HCT116 (cell line): Measurements from ENCODE around the gene ATG16L2. TPM values are rescaled to one million over a fixed set of nuclear protein-coding genes. Genes with fewer than 3 reads are reported as not detected.

ENCODE experiments used
- ATAC-seq: fragments of 200-7000 bp; cut with Tn5 transposase; 2 replicates; pipeline ENCODE4 v1.9.1; 2020; ENCODE audit warnings: mild to moderate bottlenecking, moderate library complexity
- BruUV-seq: library from RNA; stranded (reverse); fragments of 400-500 nt; replicated peaks from 2 replicates; lab custom pipeline; 2021; lab: Mats Ljungman, UMichigan
- CTCF ChIA-PET: fragments of 300-600 bp; sonication (Branson Sonifier 250); formaldehyde crosslinking; loops from one replicate; lab custom pipeline; 2021; ENCODE audit warnings: antibody characterized with exemption; lab: Charles Lee
- POLR2A ChIA-PET: fragments of 300-600, 350-600 bp; sonication (Branson Sonifier 250); formaldehyde crosslinking; loops from one replicate; lab custom pipeline; 2021; ENCODE audit warnings: antibody characterized with exemption; lab: Charles Lee
- RAD21 ChIA-PET, 2 experiments: fragments of 300-600 bp; sonication (Branson Sonifier 250); formaldehyde crosslinking; loops; one replicate each; lab custom pipeline; 2023; ENCODE audit warnings: low total read pairs in 2 of 2; ENCODE audit not compliant: uncharacterized antibody in 2 of 2, unreplicated experiment in 2 of 2, low non-redundant PET in 1 of 2; lab: Charles Lee
- DNase-seq: peaks from one replicate; pipeline ENCODE4 v3.0.0-alpha.2; 2010; ENCODE audit warnings: low read depth, low spot score
- H2AFZ ChIP-seq: fragments of 200-600 bp; shearing (Covaris generic), sonication (generic); 2 replicates; pipeline ENCODE4 v1.6.1; 2017; ENCODE audit warnings: low read depth, mixed run types, mixed read lengths, antibody characterized with exemption, low read length; ENCODE audit not compliant: poor library complexity, severe bottlenecking
- H3K27ac ChIP-seq: 2 replicates; pipeline ENCODE4 v1.5.1; 2012; ENCODE audit warnings: low read depth, low read length
- H3K27me3 ChIP-seq: fragments of 200-600 bp; sonication (generic); 2 replicates; pipeline ENCODE4 v1.6.1; 2016; ENCODE audit warnings: mixed run types, low read length, mixed read lengths; ENCODE audit not compliant: insufficient read depth
- H3K36me3 ChIP-seq, 2 experiments: fragments of 200-500 bp in 1 of 2; fragments of 200-600 bp in 1 of 2; sonication (Bioruptor generic) in 1 of 2; sonication (generic) in 1 of 2; 2 replicates each; pipeline versions ENCODE4 v1.5.1 to v1.6.1; 2014 to 2016; ENCODE audit warnings: low read length in 2 of 2, inconsistent platforms in 1 of 2, mixed read lengths in 1 of 2, mixed run types in 1 of 2; ENCODE audit not compliant: insufficient read depth in 2 of 2, control insufficient read depth in 1 of 2
- H3K4me1 ChIP-seq, 2 experiments: fragments of 200-600 bp in 1 of 2; sonication (generic) in 1 of 2; 2 replicates each; pipeline versions ENCODE4 v1.5.1 to v1.6.1; 2012 to 2017; ENCODE audit warnings: low read length in 2 of 2, inconsistent platforms in 1 of 2, mild to moderate bottlenecking in 1 of 2, mixed read lengths in 1 of 2, mixed run types in 1 of 2, moderate library complexity in 1 of 2; ENCODE audit not compliant: insufficient read depth in 2 of 2, control insufficient read depth in 1 of 2
- H3K4me2 ChIP-seq: fragments of 200-600 bp; sonication (generic); 2 replicates; pipeline ENCODE4 v1.6.1; 2017; ENCODE audit warnings: mixed run types, low read length, mixed read lengths
- H3K4me3 ChIP-seq, 2 experiments: fragments of 200-600 bp in 1 of 2; sonication (generic) in 1 of 2; replicated peaks in 1 of 2; 2 replicates each; pipeline ENCODE4 v1.5.1; 2011 to 2016; ENCODE audit warnings: low read length in 2 of 2, control low read depth in 1 of 2, low read depth in 1 of 2, mild to moderate bottlenecking in 1 of 2, mixed read lengths in 1 of 2, mixed run types in 1 of 2
- H3K79me2 ChIP-seq: fragments of 200-600 bp; sonication (generic); 2 replicates; pipeline ENCODE4 v1.6.1; 2017; ENCODE audit warnings: mild to moderate bottlenecking, mixed run types, low read length, moderate library complexity, mixed read lengths; ENCODE audit not compliant: insufficient read depth
- H3K9ac ChIP-seq: fragments of 200-600 bp; sonication (generic); 2 replicates; pipeline ENCODE4 v1.6.1; 2016; ENCODE audit warnings: low read length, mixed read lengths
- H3K9me2 ChIP-seq: fragments of 200-600 bp; sonication (generic), shearing (Covaris generic); 2 replicates; pipeline ENCODE4 v1.6.1; 2017; ENCODE audit warnings: mixed run types, mild to moderate bottlenecking, moderate library complexity; ENCODE audit not compliant: insufficient read depth
- H3K9me3 ChIP-seq, 2 experiments: fragments of 200-500 bp in 1 of 2; fragments of 200-600 bp in 1 of 2; sonication (Bioruptor generic) in 1 of 2; sonication (generic) in 1 of 2; 2 replicates each; pipeline ENCODE4 v1.6.1; 2014 to 2017; ENCODE audit warnings: low read length in 2 of 2, mixed read lengths in 2 of 2, inconsistent platforms in 1 of 2, low read depth in 1 of 2, mild to moderate bottlenecking in 1 of 2, mixed run types in 1 of 2, moderate library complexity in 1 of 2; ENCODE audit not compliant: control insufficient read depth in 1 of 2, insufficient read depth in 1 of 2
- H4K20me1 ChIP-seq: fragments of 200-600 bp; sonication (generic), shearing (Covaris generic); 2 replicates; pipeline ENCODE4 v1.6.1; 2017; ENCODE audit warnings: mixed run types, mild to moderate bottlenecking, moderate library complexity; ENCODE audit not compliant: insufficient read depth
- ATF3 ChIP-seq: IDR thresholded peaks from 2 replicates; pipeline ENCODE4 v1.6.1; 2012
- CEBPB ChIP-seq: IDR thresholded peaks from 2 replicates; pipeline ENCODE4 v1.6.1; 2012; ENCODE audit warnings: low read depth
- EGR1 ChIP-seq: IDR thresholded peaks from 2 replicates; pipeline ENCODE4 v1.6.1; 2012; ENCODE audit warnings: low read depth
- ELF1 ChIP-seq: IDR thresholded peaks from 2 replicates; pipeline ENCODE4 v1.6.1; 2012; ENCODE audit warnings: low read depth, borderline replicate concordance
- EZH2 ChIP-seq: fragments of 200-600 bp; sonication (generic); IDR thresholded peaks from 2 replicates; pipeline ENCODE4 v1.6.1; 2017; ENCODE audit warnings: antibody characterized with exemption, mixed run types
- EZH2phosphoT487 ChIP-seq: fragments of 200-600 bp; IDR thresholded peaks from 2 replicates; pipeline ENCODE4 v1.6.1; 2018; ENCODE audit warnings: antibody characterized with exemption, borderline replicate concordance
- FOSL1 ChIP-seq: IDR thresholded peaks from 2 replicates; pipeline ENCODE4 v1.6.1; 2012; ENCODE audit warnings: low read depth
- MAX ChIP-seq: IDR thresholded peaks from 2 replicates; pipeline ENCODE4 v1.6.1; 2012
- POLR2A ChIP-seq: IDR thresholded peaks from 2 replicates; pipeline ENCODE4 v1.7.0; 2011; ENCODE audit warnings: borderline replicate concordance; ENCODE audit not compliant: insufficient read depth, insufficient read length; ENCODE audit errors: extremely low read depth
- POLR2AphosphoS5 ChIP-seq: IDR thresholded peaks from 2 replicates; pipeline ENCODE4 v1.6.1; 2011; ENCODE audit warnings: mild to moderate bottlenecking, low read depth, low read length, moderate library complexity
- REST ChIP-seq: IDR thresholded peaks from 2 replicates; pipeline ENCODE4 v1.6.1; 2012; ENCODE audit warnings: low read depth
- SP1 ChIP-seq: IDR thresholded peaks from 2 replicates; pipeline ENCODE4 v1.6.1; 2012; ENCODE audit warnings: low read depth
- SRF ChIP-seq: IDR thresholded peaks from 2 replicates; pipeline ENCODE4 v1.6.1; 2012; ENCODE audit warnings: low read depth
- YY1 ChIP-seq: IDR thresholded peaks from 2 replicates; pipeline ENCODE4 v1.6.1; 2011; ENCODE audit warnings: low read length, low read depth, moderate library complexity, mild to moderate bottlenecking; ENCODE audit not compliant: insufficient replicate concordance; ENCODE audit errors: extremely low read depth
- ZFX ChIP-seq: fragments of 450-650 bp; IDR thresholded peaks from 2 replicates; pipeline ENCODE4 v1.6.1; 2017
- ZNF274 ChIP-seq: fragments of 200-500 bp; sonication (Bioruptor generic); IDR thresholded peaks from 2 replicates; pipeline ENCODE4 v1.6.1; 2014; ENCODE audit warnings: mild to moderate bottlenecking, low read depth, low read length, inconsistent platforms
- intact Hi-C: fragments of 100-400 bp; cut with micrococcal nuclease; formaldehyde crosslinking; loops from 2 replicates; pipeline ENCODE4 v1.10.0; 2022
- total RNA-seq: library from RNA; stranded (reverse); gene quantifications from one replicate; pipeline ENCODE4 v1.2.1, GENCODE V29; 2021; ENCODE audit not compliant: unreplicated experiment

Gene ATG16L2
- total RNA-seq, 1 experiment from 2014 or later = 15.2 TPM

GRCh38 chr11:72770799-72771198, 43.4 kb upstream of the ATG16L2 start:
- ChIA-PET CTCF (interaction anchor here (1.5 kb wide), 1 partner anchor 23 kb away, joined by 4 read pairs; the partner anchor contains the start of gene STARD10), RAD21 (no interaction called here)
- no peaks in the 10 kb centered on the region for H4K20me1 ChIP-seq
- H2AFZ ChIP-seq = no peak overlapping the region
- no peak overlapping the region for H3K4me3 ChIP-seq
- no peak overlapping the region for H3K27ac ChIP-seq
- no peaks in the 10 kb centered on the region for H3K9me2 ChIP-seq
- no peak for TF ChIP-seq EZH2phosphoT487
- TF ChIP-seq, all 23 proteins: peak for 0
- POLR2A ChIA-PET = no interaction called here
- DNase-seq (no peak), ATAC-seq (no peak)
- no peaks in the 10 kb centered on the region for H3K9me3 ChIP-seq
- no peaks in the 10 kb centered on the region for H3K4me1 ChIP-seq
- no peak overlapping the region for H3K4me2 ChIP-seq
- H3K79me2 ChIP-seq = no peaks in the 10 kb centered on the region
- H3K36me3 ChIP-seq = no peaks in the 10 kb centered on the region
- BruUV-seq = no TSS peak
- intact Hi-C loops = no loop called here
- H3K9ac ChIP-seq = no peak overlapping the region
- no peaks in the 10 kb centered on the region for H3K27me3 ChIP-seq

GRCh38 chr11:72771507-72771906, 42.7 kb upstream of the ATG16L2 start:
- CTCF ChIA-PET = interaction anchor here (1.5 kb wide), 1 partner anchor 23 kb away, joined by 4 read pairs; the partner anchor contains the start of gene STARD10
- TF ChIP-seq CEBPB (no peak), ZNF274 (no peak), ZFX (no peak), REST (no peak), EGR1 (no peak), FOSL1 (no peak), SP1 (no peak), MAX (no peak), SRF (no peak), POLR2AphosphoS5 (no peak), EZH2phosphoT487 (no peak), POLR2A (no peak), EZH2 (no peak), ATF3 (no peak), YY1 (no peak), ELF1 (no peak)

More at GRCh38 chr11:72771507-72771906, 42.7 kb upstream of the ATG16L2 start:
- DNase-seq (no peak), ATAC-seq (no peak; the same call in 1 of the 2 replicates)
- Histone ChIP-seq H3K9me3 (no peaks in the 10 kb centered on the region), H3K79me2 (no peaks in the 10 kb centered on the region), H3K9me2 (no peaks in the 10 kb centered on the region), H2AFZ (no peak overlapping the region), H3K4me1 (no peaks in the 10 kb centered on the region; a peak in 1 of 4 replicates), H3K9ac (no peak overlapping the region), H3K4me2 (no peak overlapping the region), H4K20me1 (no peaks in the 10 kb centered on the region), H3K27ac (no peak overlapping the region), H3K27me3 (no peaks in the 10 kb centered on the region), H3K4me3 (no peak overlapping the region), H3K36me3 (no peaks in the 10 kb centered on the region)
- POLR2A ChIA-PET = no interaction called here
- RAD21 ChIA-PET = no interaction called here
- intact Hi-C loops = no loop called here
- no TSS peak for BruUV-seq
